ENCODE measurements around the gene ACTN3.

GRCh38 chr11:66593303-66593635 lies 46.6 kb downstream of the ACTN3 start:
- TF ChIP-seq CTCF (conservative IDR thresholded peaks at IDR 0.05 in 1 of 2, IDR thresholded peaks at IDR 0.05 in 1 of 2; ENCODE audit: low read depth in 1 of 2, low read length in 2 of 2) (no peak), EZH2 (IDR thresholded peaks at IDR 0.05; ENCODE audit: low read length, missing control alignments) (no peak)

Data from fibroblast of lung (primary cell).